SK-MEL-5 (cell line): ENCODE measurements around the gene PLSCR2. TPM values are rescaled to one million over a fixed set of nuclear protein-coding genes. Genes with fewer than 3 reads are reported as not detected.
"Not testable (repeated sequence)": the region's sequence is repeated elsewhere in the genome, so short reads cannot be mapped to it uniquely, and the experiment has no call there.

Experiments used
- DNase-seq: peaks from one replicate; pipeline ENCODE4 v3.0.0-alpha.2; 2016; ENCODE audit warnings: low read depth, low spot score
- in situ Hi-C: cut with HindIII; loops from 2 replicates; pipeline ENCODE4 v1.10.0; 2016; ENCODE audit warnings: low sequenced_read_pairs, high pct_unique_total_duplicates, low pct_unique_long_range_greater_than_20kb
- total RNA-seq: library from RNA; depleted of rRNA; stranded (reverse); fragments of >200 nt; shearing (Covaris generic); gene quantifications from 2 replicates; pipeline ENCODE4 v1.2.3, GENCODE V29; 2014

Gene PLSCR2
- total RNA-seq, 1 experiment from 2014 or later, result not detected

DNA sequence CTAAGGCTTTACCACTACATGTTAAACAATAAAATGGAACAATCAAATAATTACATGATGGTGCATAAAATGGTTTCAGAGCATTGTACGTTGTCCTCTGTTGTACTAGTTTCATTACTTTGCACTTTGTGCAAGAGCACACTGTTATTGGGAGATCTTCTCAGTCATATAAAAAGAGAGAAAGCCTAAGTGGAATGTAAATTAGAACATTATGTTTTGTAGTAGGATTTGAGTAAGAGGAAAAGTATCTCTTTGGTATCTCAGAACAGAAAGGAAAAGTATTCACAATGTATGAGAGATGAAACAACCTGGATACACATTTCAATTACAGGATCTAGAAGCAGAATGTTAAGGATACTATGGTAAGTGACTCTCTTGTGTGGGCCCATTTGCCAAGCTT is 26.9 kb upstream of the PLSCR2 start:
- in situ Hi-C loops, result no loop called here
- DNase-seq, result no peak

GRCh38 chr3:146493761-146494160 is 24.4 kb upstream of the PLSCR2 start:
- DNase-seq, result no peak
- in situ Hi-C loops, result no loop called here

DNA sequence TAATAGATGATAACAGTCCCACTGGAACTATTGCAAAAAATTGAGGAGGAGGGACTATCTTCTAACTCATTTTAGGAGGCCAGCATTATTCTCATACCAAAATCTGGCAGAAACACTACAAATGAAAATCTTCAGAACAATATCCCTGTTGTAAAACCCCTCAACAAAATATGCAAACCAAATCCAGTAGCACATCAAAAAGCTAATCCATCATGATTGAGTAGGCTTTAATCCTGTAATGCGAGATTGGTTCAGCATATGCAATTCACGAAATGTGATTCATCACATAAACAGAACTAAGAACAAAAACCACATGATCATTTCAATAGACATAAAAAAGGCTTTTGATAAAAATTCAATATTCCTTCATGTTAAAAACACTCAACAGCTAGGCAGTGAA is 23.9 kb upstream of the PLSCR2 start:
- no peak for DNase-seq
- in situ Hi-C loops, result no loop called here

- in situ Hi-C loops, result no loop called here
- no peak for DNase-seq
Measured at GRCh38 chr3:146491303-146491702, 21.9 kb upstream of the PLSCR2 start.

DNA sequence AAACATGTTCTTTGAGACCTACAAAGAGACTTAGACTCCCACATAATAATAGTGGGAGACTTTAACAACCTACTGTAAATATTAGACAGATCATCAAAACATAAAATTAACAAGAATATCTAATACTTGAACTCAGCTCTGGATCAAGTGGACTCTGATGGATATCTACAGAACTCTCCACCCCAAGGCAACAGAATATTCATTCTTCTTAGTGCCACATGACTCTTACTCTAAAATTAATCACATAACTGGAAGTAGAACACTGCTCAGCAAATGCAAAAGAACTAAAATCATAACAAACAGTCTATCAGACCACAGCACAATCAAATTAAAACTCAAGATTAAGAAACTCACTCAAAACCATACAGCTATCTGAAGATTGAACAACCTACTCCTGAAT is 15.9 kb upstream of the PLSCR2 start:
- in situ Hi-C loops, result no loop called here
- DNase-seq, result no peak

DNA sequence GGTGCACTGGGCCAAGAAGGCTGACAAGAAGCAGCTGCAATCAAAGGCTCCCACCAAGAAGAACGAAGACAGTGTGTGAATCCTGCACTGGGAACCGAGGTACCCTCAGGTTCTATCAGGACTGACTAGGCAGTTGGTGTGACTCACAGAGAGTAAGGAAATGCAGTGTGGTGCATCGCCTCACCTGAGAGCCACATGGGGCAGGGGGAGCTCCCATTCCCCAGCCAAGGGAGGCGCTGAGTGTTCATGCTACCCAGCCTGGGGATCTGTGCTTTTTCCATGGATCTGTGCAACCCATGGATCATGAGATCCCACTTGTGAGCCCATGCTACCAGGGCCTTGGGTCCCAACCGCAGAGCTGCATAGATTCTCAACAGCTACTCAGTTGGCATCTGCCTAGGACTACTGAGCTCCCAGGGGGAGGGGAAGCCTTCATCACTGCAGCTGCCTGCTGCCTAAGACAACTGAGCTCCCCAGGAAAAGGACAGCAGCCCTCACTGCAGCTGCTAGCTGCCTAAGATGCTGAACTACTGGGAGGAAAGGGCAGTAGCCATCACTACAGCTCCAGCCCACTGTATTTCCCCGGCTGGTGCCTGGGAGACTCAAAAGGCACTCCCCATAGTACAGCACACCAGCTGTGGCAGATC is 6.9 kb upstream of the PLSCR2 start:
- in situ Hi-C loops, result no loop called here
- no peak for DNase-seq

GRCh38 chr3:146474976-146475375 is 5.6 kb upstream of the PLSCR2 start:
- DNase-seq, in situ Hi-C loops: not testable (repeated sequence)

- DNase-seq, result no peak
- in situ Hi-C loops, result no loop called here
Measured at GRCh38 chr3:146473726-146474125, 4.4 kb upstream of the PLSCR2 start.

GRCh38 chr3:146472611-146473010 is 3.2 kb upstream of the PLSCR2 start:
- in situ Hi-C loops, result no loop called here
- no peak for DNase-seq

DNA sequence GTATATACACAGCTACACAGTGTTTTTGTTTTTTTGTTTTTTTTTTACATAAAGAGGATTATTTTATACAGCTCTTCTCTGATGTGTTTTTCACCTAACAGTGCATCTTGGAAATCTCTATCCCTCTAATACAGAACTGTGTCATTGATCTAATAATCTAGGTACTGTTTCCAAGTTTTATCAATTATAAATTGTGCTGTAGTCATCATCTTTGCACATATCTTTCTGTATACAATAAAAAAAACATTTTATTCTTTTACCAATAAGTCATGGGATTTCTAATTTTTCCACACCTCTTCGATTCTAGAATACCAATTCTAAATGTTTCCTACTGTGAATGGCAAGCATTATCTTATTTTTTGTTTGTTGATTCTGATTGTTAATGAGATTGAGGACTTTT is 1.7 kb upstream of the PLSCR2 start:
- in situ Hi-C loops, result no loop called here
- DNase-seq, result no peak

GRCh38 chr3:146470425-146470990 is 1.1 kb upstream of the PLSCR2 start:
- in situ Hi-C loops, result no loop called here
- DNase-seq, result no peak

- no peak for DNase-seq
- in situ Hi-C loops, result no loop called here
Measured at GRCh38 chr3:146468671-146469149, 651 bp downstream of the PLSCR2 start.

- peak; percentile 18 for DNase-seq
- in situ Hi-C loops, result no loop called here
Measured at GRCh38 chr3:146468234-146468633, 1.1 kb downstream of the PLSCR2 start.

- in situ Hi-C loops, result no loop called here
- DNase-seq, result no peak
Measured at GRCh38 chr3:146466604-146467003, 2.8 kb downstream of the PLSCR2 start.

DNA sequence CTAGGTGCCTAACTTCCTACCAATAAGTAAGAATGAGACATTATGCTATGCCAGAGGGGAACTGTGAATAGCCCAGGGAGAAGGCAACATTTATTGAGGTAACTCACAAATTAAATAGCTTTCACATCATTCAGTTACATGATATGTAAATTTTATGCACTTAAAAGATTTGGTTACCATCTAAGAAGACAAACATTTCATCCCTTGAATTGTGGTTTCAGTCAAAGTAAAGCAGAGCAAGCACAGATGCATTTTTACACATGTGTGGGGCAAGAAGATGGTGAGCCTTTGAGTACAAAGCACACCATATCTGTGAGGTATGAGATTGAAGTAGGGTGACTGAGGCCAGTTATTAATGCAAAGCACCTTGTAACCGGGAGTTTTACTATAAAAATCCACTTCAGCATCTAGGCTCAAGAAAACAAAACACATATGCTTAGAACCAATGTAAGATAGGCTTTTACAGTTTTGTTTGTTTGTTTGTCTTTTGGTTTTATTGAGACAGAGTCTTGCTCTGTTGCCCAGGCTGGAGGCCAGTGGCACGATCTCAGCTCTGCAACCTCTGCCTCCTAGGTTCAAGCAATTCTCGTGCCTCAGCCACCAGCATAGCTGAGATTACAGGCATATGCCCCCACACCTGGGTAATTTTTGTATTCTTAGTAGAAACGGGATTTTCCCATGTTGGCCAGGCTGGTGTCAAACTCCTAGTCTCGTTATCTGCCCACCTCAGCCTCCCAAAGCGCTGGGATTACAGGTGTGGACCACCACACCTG is 3.5 kb downstream of the PLSCR2 start:
- in situ Hi-C loops, result no loop called here

GRCh38 chr3:146464783-146465182 is 4.6 kb downstream of the PLSCR2 start:
- in situ Hi-C loops, result no loop called here

More for the DNA sequence above, 3.5 kb downstream of the PLSCR2 start:
- DNase-seq, result no peak

DNA sequence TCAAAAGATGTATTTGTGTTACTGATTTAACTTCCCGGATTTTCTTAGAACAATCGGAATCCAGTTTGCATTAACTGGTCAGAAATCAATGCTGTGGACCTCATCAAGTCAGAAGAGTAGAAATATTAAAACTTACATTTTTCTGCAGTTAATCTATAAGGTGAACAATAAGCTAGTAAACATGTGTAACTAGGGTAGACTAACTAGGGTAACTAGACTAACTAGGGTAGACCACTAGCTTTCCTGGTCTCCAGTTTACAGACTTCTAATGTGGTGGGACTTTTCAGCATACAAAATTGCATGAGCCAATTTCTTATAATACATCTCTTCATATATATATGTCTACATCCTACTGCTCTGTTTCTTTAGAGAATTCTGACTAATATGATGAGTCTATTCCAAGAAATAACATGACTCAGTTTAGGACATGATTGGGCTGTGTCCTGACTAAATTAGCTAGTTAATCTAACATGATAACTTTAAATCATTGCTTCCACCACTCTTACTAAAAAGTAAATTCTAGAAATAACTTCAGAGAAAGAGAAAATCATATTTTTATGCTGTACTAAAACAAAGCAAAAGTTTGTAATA is 5.3 kb downstream of the PLSCR2 start:
- in situ Hi-C loops, result no loop called here
- no peak for DNase-seq

More at GRCh38 chr3:146464783-146465182, 4.6 kb downstream of the PLSCR2 start:
- DNase-seq, result no peak

GRCh38 chr3:146454796-146455195 is 14.6 kb downstream of the PLSCR2 start:
- no peak for DNase-seq
- in situ Hi-C loops, result no loop called here
